HFF-Myc (cell line): ENCODE data around the gene ZNF521.
"Not testable (repeated sequence)": the region's sequence is repeated elsewhere in the genome, so short reads cannot be mapped to it uniquely, and the experiment has no call there.

Source experiments
- DNase-seq: peaks from one replicate; pipeline ENCODE4 v3.0.0-alpha.2; 2011; ENCODE audit warnings: low read depth; ENCODE audit errors: extremely low read depth
- H3K4me3 ChIP-seq: replicated peaks from 2 replicates; pipeline ENCODE4 v1.5.1; 2011; ENCODE audit warnings: low read depth, mild to moderate bottlenecking, control low read depth, low read length
- CTCF ChIP-seq: IDR thresholded peaks from 2 replicates; pipeline ENCODE4 v1.5.1; 2012; ENCODE audit warnings: mild to moderate bottlenecking, low read depth, low read length, control low read depth; ENCODE audit errors: missing control alignments

ZNF521 gene

GRCh38 chr18:25279961-25280360 lies 72.0 kb downstream of the ZNF521 start:
- TF ChIP-seq CTCF = no peak
- DNase-seq = no peak
- no peak overlapping the region for H3K4me3 ChIP-seq

- H3K4me3 ChIP-seq = no peak overlapping the region
- TF ChIP-seq CTCF = no peak
- no peak for DNase-seq
Observed at GRCh38 chr18:25279556-25279955, 72.4 kb downstream of the ZNF521 start.

GRCh38 chr18:25279133-25279532 lies 72.8 kb downstream of the ZNF521 start:
- no peak for TF ChIP-seq CTCF
- H3K4me3 ChIP-seq = no peak overlapping the region
- DNase-seq = no peak

DNA sequence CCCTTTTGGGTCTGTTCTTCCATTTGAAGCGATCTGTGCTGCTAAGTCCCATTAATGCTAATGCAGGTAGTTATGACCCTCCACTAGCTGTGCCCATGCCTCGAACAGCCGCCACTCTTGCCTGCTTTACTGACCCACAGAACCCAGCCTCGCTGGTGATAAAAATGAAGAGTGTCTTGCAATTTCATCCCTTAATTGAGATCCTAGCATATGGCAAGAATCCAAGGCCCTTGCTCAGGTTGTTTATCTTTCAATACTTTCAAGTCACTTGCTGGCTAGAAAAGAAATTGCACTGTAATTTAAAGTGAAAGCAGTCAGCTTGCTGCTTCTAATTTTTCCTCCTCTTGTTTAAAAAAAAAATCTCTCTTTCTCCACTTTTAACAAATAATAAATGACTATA lies 73.6 kb downstream of the ZNF521 start:
- TF ChIP-seq CTCF = no peak
- no peak for DNase-seq
- H3K4me3 ChIP-seq = no peak overlapping the region

- DNase-seq = no peak
- no peak for TF ChIP-seq CTCF
- no peak overlapping the region for H3K4me3 ChIP-seq
Observed at GRCh38 chr18:25275412-25276001, 76.5 kb downstream of the ZNF521 start.

GRCh38 chr18:25274926-25275325 lies 77.0 kb downstream of the ZNF521 start:
- no peak for TF ChIP-seq CTCF
- H3K4me3 ChIP-seq = no peak overlapping the region
- no peak for DNase-seq

DNA sequence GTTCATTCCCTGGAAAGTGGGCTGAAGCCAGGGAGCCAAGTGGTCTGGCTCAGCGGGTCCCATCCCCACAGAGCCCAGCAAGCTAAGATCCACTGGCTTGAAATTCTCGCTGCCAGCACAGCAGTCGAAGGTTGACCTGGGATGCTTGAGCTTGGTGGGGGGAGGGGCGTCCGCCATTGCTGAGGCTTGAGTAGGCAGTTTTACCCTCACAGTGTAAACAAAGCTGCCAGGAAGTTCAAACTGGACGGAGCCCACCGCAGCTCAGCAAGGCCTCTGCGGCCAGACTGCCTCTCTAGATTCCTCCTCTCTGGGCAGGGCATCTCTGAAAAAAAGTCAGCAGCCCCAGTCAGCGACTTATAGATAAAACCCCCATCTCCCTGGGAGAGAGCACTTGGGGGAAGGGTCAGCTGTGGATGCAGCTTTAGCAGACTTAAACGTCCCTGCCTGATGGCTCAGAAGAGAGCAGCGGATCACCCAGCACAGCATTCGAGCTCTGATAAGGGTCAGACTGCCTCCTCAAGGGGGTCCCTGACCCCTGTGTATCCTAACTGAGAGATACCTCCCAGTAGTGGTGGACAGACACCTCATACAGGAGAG lies 84.9 kb downstream of the ZNF521 start:
- not testable (repeated sequence) for DNase-seq, H3K4me3 ChIP-seq
